OCI-LY1 (cell line): ENCODE results near the gene LPAR5.

Source experiments
- H2AFZ ChIP-seq: fragments of 200-600 bp; sonication (generic), shearing (Covaris generic); 2 replicates; pipeline ENCODE4 v1.6.0; 2014; ENCODE audit warnings: antibody characterized with exemption, mild to moderate bottlenecking, low read length
- H3F3A ChIP-seq: fragments of 200-600 bp; sonication (generic), shearing (Covaris generic); 2 replicates; pipeline ENCODE4 v1.6.0; 2014; ENCODE audit warnings: mild to moderate bottlenecking, antibody characterized with exemption, low read length, moderate library complexity; ENCODE audit not compliant: insufficient read depth
- H3K27ac ChIP-seq: fragments of 200-600 bp; sonication (generic); 2 replicates; pipeline ENCODE4 v1.5.1; 2014; ENCODE audit warnings: low read length, mixed run types, mild to moderate bottlenecking, low read depth; ENCODE audit not compliant: poor library complexity, severe bottlenecking
- H3K27me3 ChIP-seq: fragments of 200-600 bp; sonication (generic); 2 replicates; pipeline ENCODE4 v1.6.0; 2014; ENCODE audit warnings: antibody characterized with exemption, mild to moderate bottlenecking, low read length, moderate library complexity; ENCODE audit not compliant: insufficient read depth
- H3K36me3 ChIP-seq: fragments of 200-600 bp; sonication (generic); 2 replicates; pipeline ENCODE4 v1.6.1; 2014; ENCODE audit warnings: mild to moderate bottlenecking, antibody characterized with exemption, low read length, moderate library complexity, mixed read lengths; ENCODE audit not compliant: insufficient read depth
- H3K4me1 ChIP-seq: fragments of 200-600 bp; sonication (generic); 2 replicates; pipeline ENCODE4 v1.5.1; 2014; ENCODE audit warnings: mild to moderate bottlenecking, low read length, moderate library complexity; ENCODE audit not compliant: insufficient read depth, severe bottlenecking
- H3K4me2 ChIP-seq: fragments of 200-600 bp; sonication (generic), shearing (Covaris generic); 2 replicates; pipeline ENCODE4 v1.6.1; 2014; ENCODE audit warnings: low read length
- H3K4me3 ChIP-seq: fragments of 200-600 bp; sonication (generic); 2 replicates; pipeline ENCODE4 v1.5.1; 2014; ENCODE audit warnings: low read length, low read depth, mild to moderate bottlenecking, mixed read lengths; ENCODE audit not compliant: poor library complexity, severe bottlenecking
- H3K79me2 ChIP-seq: fragments of 200-600 bp; shearing (Covaris generic); 2 replicates; pipeline ENCODE4 v1.6.1; 2016; ENCODE audit warnings: mixed run types, low read length, mixed read lengths; ENCODE audit not compliant: insufficient read depth
- H3K9ac ChIP-seq: fragments of 200-600 bp; sonication (generic), shearing (Covaris generic); 2 replicates; pipeline ENCODE4 v1.6.1; 2014; ENCODE audit warnings: mild to moderate bottlenecking, low read length, mixed read lengths
- H3K9me2 ChIP-seq: fragments of 200-600 bp; sonication (generic), shearing (Covaris generic); 2 replicates; pipeline ENCODE4 v1.6.1; 2014; ENCODE audit warnings: low read depth, mild to moderate bottlenecking, low read length, mixed read lengths
- H3K9me3 ChIP-seq: fragments of 200-600 bp; shearing (Covaris generic); 2 replicates; pipeline ENCODE4 v1.6.1; 2014; ENCODE audit warnings: low read length, mixed read lengths
- H4K20me1 ChIP-seq: fragments of 200-600 bp; sonication (generic), shearing (Covaris generic); 2 replicates; pipeline ENCODE4 v1.6.0; 2016; ENCODE audit warnings: mild to moderate bottlenecking, low read length; ENCODE audit not compliant: insufficient read depth
- CTCF ChIP-seq: fragments of 200-600 bp; sonication (generic), shearing (Covaris generic); IDR thresholded peaks from 2 replicates; pipeline ENCODE4 v1.5.1; 2017; ENCODE audit warnings: mild to moderate bottlenecking, antibody characterized with exemption, low read length, moderate library complexity, mixed read lengths
- EZH2 ChIP-seq: fragments of 200-600 bp; sonication (generic), shearing (Covaris generic); IDR thresholded peaks from 2 replicates; pipeline ENCODE4 v1.8.0; 2017; ENCODE audit warnings: borderline replicate concordance, mixed run types, mild to moderate bottlenecking, antibody characterized with exemption, low read length, moderate library complexity, mixed read lengths

The LPAR5 gene

GRCh38 chr12:6613776-6614512 lies 21.8 kb downstream of the LPAR5 start:
- TF ChIP-seq EZH2 (no peak), CTCF (peak; percentile 18; the same call in 1 of the 2 replicates)
- Histone ChIP-seq H3K9me3 (no peaks in the 10 kb centered on the region), H3K4me1 (peaks cover 28% of the 10 kb centered on the region), H3K36me3 (peaks cover 5% of the 10 kb centered on the region; the same call in 1 of the 2 replicates), H3K27ac (peak overlapping the region; percentile 78), H4K20me1 (no peaks in the 10 kb centered on the region), H3K79me2 (no peaks in the 10 kb centered on the region), H3K4me2 (no peak overlapping the region), H3F3A (peaks cover 18% of the 10 kb centered on the region), H3K9me2 (no peaks in the 10 kb centered on the region), H3K4me3 (no peak overlapping the region), H2AFZ (no peak overlapping the region), H3K27me3 (no peaks in the 10 kb centered on the region), H3K9ac (no peak overlapping the region; the same call in 1 of the 2 replicates)

- Histone ChIP-seq H3K36me3 (no peaks in the 10 kb centered on the region), H3K27ac (peak overlapping the region; percentile 86), H3K79me2 (no peaks in the 10 kb centered on the region), H3K4me1 (peaks cover 28% of the 10 kb centered on the region), H3K9ac (peak overlapping the region; percentile 33; the same call in 1 of the 2 replicates), H3K9me3 (no peaks in the 10 kb centered on the region), H3K4me3 (peak overlapping the region; percentile 14), H3K9me2 (no peaks in the 10 kb centered on the region), H2AFZ (no peak overlapping the region), H3F3A (peaks cover 23% of the 10 kb centered on the region), H3K4me2 (peak overlapping the region; percentile 53; the same call in 1 of the 2 replicates), H3K27me3 (no peaks in the 10 kb centered on the region), H4K20me1 (no peaks in the 10 kb centered on the region)
- TF ChIP-seq EZH2 (no peak), CTCF (no peak)
These were observed 22.6 kb downstream of the LPAR5 start for GRCh38 chr12:6613015-6613775.

GRCh38 chr12:6612652-6613014 lies 23.1 kb downstream of the LPAR5 start:
- H3K9ac ChIP-seq = peak overlapping the region; percentile 36; the same call in 1 of the 2 replicates
- no peaks in the 10 kb centered on the region for H3K36me3 ChIP-seq
- H3K27me3 ChIP-seq = no peaks in the 10 kb centered on the region
- TF ChIP-seq EZH2 (no peak), CTCF (no peak)
- peak overlapping the region; percentile 53; the same call in 1 of the 2 replicates for H3K4me2 ChIP-seq
- H3K9me2 ChIP-seq = no peaks in the 10 kb centered on the region
- no peak overlapping the region for H2AFZ ChIP-seq
- peak overlapping the region; percentile 14 for H3K4me3 ChIP-seq
- H3K9me3 ChIP-seq = no peaks in the 10 kb centered on the region
- peaks cover 34% of the 10 kb centered on the region for H3K4me1 ChIP-seq
- H4K20me1 ChIP-seq = no peaks in the 10 kb centered on the region
- peak overlapping the region; percentile 86 for H3K27ac ChIP-seq
- peaks cover 29% of the 10 kb centered on the region for H3F3A ChIP-seq
- no peaks in the 10 kb centered on the region for H3K79me2 ChIP-seq
